K562 (cell line): ENCODE data around the gene LCN15. TPM values are rescaled to one million over a fixed set of nuclear protein-coding genes. Genes with fewer than 3 reads are reported as not detected.
"Not testable (repeated sequence)": the region's sequence is repeated elsewhere in the genome, so short reads cannot be mapped to it uniquely, and the experiment has no call there.

Experiments
- ATAC-seq: fragments of 200-7000 bp; cut with Tn5 transposase; 3 replicates; pipeline ENCODE4 v1.9.1; 2020; ENCODE audit warnings: moderate library complexity
- BruUV-seq: library from RNA; stranded (reverse); fragments of 400-500 nt; replicated peaks from 2 replicates; lab custom pipeline; 2021; lab: Mats Ljungman, UMichigan
- CTCF ChIA-PET: fragments of 300-600 bp; formaldehyde crosslinking; extraction: SDS; loops from one replicate; lab custom pipeline; 2021; ENCODE audit warnings: low intra/inter-chr PET ratio; lab: Yijun Ruan, JAX
- POLR2A ChIA-PET: fragments of 300-600, 350-650 bp; sonication (Branson Sonifier 250); formaldehyde crosslinking; extraction: SDS; loops from one replicate; lab custom pipeline; 2021; ENCODE audit warnings: antibody characterized with exemption, inconsistent platforms; lab: Yijun Ruan, JAX
- DNase-seq, 4 experiments: peaks; one replicate each; pipeline versions ENCODE4 v3.0.0 to v3.0.0-alpha.2; 2011 to 2018; ENCODE audit warnings: low spot score in 3 of 4, mixed read lengths in 3 of 4; ENCODE audit errors: extremely low read depth in 1 of 4
- FAIRE-seq: peaks from 2 replicates; lab custom pipeline; 2011; peaks lifted over from hg19 to GRCh38; lab: Jason Lieb, UNC
- H2AFZ ChIP-seq: 2 replicates; pipeline ENCODE4 v1.6.0; 2011; ENCODE audit warnings: low read depth, low read length, control low read depth, inconsistent platforms
- H3K27ac ChIP-seq: fragments of 200-600 bp; 3 replicates; pipeline ENCODE4 v1.8.0; 2011; ENCODE audit warnings: low read depth, mild to moderate bottlenecking, control low read depth, inconsistent platforms, low read length, moderate library complexity, mixed read lengths; ENCODE audit errors: extremely low read depth
- H3K27me3 ChIP-seq, 2 experiments: fragments of 300-600 bp in 1 of 2; 2 replicates in 1 of 2; 3 replicates in 1 of 2; pipeline versions ENCODE4 v1.6.0 to v1.8.0; 2011; ENCODE audit warnings: inconsistent platforms in 2 of 2, low read length in 2 of 2, mild to moderate bottlenecking in 1 of 2, mixed read lengths in 1 of 2, moderate library complexity in 1 of 2; ENCODE audit not compliant: control insufficient read depth in 2 of 2, insufficient read depth in 2 of 2
- H3K36me3 ChIP-seq: fragments of 300-600 bp; 3 replicates; pipeline ENCODE4 v1.8.0; 2011; ENCODE audit warnings: mild to moderate bottlenecking, low read length, inconsistent platforms; ENCODE audit not compliant: control insufficient read depth, insufficient read depth
- H3K4me1 ChIP-seq, 2 experiments: fragments of 200-600 bp in 1 of 2; replicated peaks in 1 of 2; 2 replicates in 1 of 2; 3 replicates in 1 of 2; pipeline versions ENCODE4 v1.5.1 to v1.8.0; 2011; ENCODE audit warnings: inconsistent platforms in 2 of 2, low read length in 2 of 2, mild to moderate bottlenecking in 1 of 2, mixed read lengths in 1 of 2, moderate library complexity in 1 of 2; ENCODE audit not compliant: control insufficient read depth in 2 of 2, insufficient read depth in 2 of 2
- H3K4me2 ChIP-seq: 2 replicates; pipeline ENCODE4 v1.6.1; 2011; ENCODE audit warnings: low read length, control low read depth, inconsistent platforms, mixed read lengths; ENCODE audit not compliant: insufficient read depth
- H3K4me3 ChIP-seq: fragments of 200-600 bp; sonication (generic), shearing (Covaris generic); 2 replicates; pipeline ENCODE4 v1.5.1; 2016; ENCODE audit warnings: control low read depth, inconsistent platforms
- H3K79me2 ChIP-seq: fragments of 200-600 bp; 3 replicates; pipeline ENCODE4 v1.8.0; 2011; ENCODE audit warnings: low read length, inconsistent platforms; ENCODE audit not compliant: control insufficient read depth, insufficient read depth
- H3K9ac ChIP-seq, 2 experiments: 2 replicates each; pipeline versions ENCODE4 v1.6.0 to v1.6.1; 2011; ENCODE audit warnings: low read depth in 2 of 2, low read length in 2 of 2, control low read depth in 1 of 2, inconsistent platforms in 1 of 2, mild to moderate bottlenecking in 1 of 2, mixed read lengths in 1 of 2; ENCODE audit not compliant: insufficient read depth in 1 of 2
- H3K9me1 ChIP-seq: one replicate; pipeline ENCODE4 v1.6.0; 2011; ENCODE audit warnings: inconsistent platforms, mild to moderate bottlenecking, low read length, moderate library complexity; ENCODE audit not compliant: control insufficient read depth, insufficient read depth
- H3K9me3 ChIP-seq: replicated peaks from 2 replicates; pipeline ENCODE4 v1.5.1; 2011; ENCODE audit warnings: low read depth, low read length, inconsistent platforms; ENCODE audit not compliant: control insufficient read depth, insufficient read depth
- H4K20me1 ChIP-seq: replicated peaks from 2 replicates; pipeline ENCODE4 v1.6.1; 2011; ENCODE audit warnings: low read length, inconsistent platforms, mixed read lengths; ENCODE audit not compliant: control insufficient read depth, insufficient read depth
- MEIS2 ChIP-seq: fragments of 450-650 bp; IDR thresholded peaks from 2 replicates; pipeline ENCODE4 v1.6.1; 2014; ENCODE audit warnings: mild to moderate bottlenecking; ENCODE audit not compliant: partially characterized antibody
- NFIC ChIP-seq: fragments of 450-650 bp; IDR thresholded peaks from 2 replicates; pipeline ENCODE4 v1.6.1; 2017; ENCODE audit warnings: mild to moderate bottlenecking, inconsistent platforms
- ZNF830 ChIP-seq: fragments of 250-450 bp; sonication (Bioruptor Pico); IDR thresholded peaks from 2 replicates; pipeline ENCODE4 v1.5.0; 2021; ENCODE audit warnings: mild to moderate bottlenecking
- WGBS: fragments of 100-300 bp; shearing (Covaris generic); methylation state at CpG from one replicate; pipeline ENCODE4 v1.1.6; 2016; ENCODE audit warnings: low coverage, mixed read lengths; ENCODE audit not compliant: insufficient coverage; ENCODE audit errors: missing lambda C conversion rate; 5-methylcytosine and 5-hydroxymethylcytosine counted together
- in situ Hi-C: fragments of 300-500 bp; cut with MboI; formaldehyde crosslinking; loops from 4 replicates; pipeline ENCODE4 v1.15.0; 2018; ENCODE audit warnings: inconsistent platforms, mixed read lengths
- intact Hi-C: fragments of 100-400 bp; cut with micrococcal nuclease; formaldehyde crosslinking; loops from 2 replicates; pipeline ENCODE4 v1.14.2; 2022
- polyA plus RNA-seq, 8 experiments: library from polyadenylated mRNA; depleted of rRNA in 4 of 8; stranded (reverse) in 5 of 8; unstranded in 3 of 8; fragments of >200 nt; fragmentation: Nextera tagmentation in 2 of 8; fragmentation: Illumina TruSeq in 1 of 8; extraction: Ambion mirVana in 2 of 8; extraction: Trizol in 1 of 8; gene quantifications; 2 replicates each; pipeline versions ENCODE4 v1.2.1 to v1.2.3, GENCODE V29; 2011 to 2014; ENCODE audit warnings: inconsistent platforms in 1 of 8, missing spikeins in 1 of 8
- total RNA-seq, 7 experiments: library from RNA; depleted of rRNA in 6 of 7; stranded (reverse); fragments of >200 nt in 6 of 7; fragmentation: Illumina TruSeq in 2 of 7; extraction: Trizol in 2 of 7; gene quantifications; 2 replicates each; pipeline versions ENCODE4 v1.2.1 to v1.2.3, GENCODE V29; 2011 to 2021; ENCODE audit warnings: low replicate concordance in 1 of 7

LCN15 gene
- total and polyA plus RNA-seq, 9 of the 15 experiments (the other 6 are each of a cell fraction or from before 2014, with no cell fraction given), result 0.66 TPM; not detected in 8

DNA sequence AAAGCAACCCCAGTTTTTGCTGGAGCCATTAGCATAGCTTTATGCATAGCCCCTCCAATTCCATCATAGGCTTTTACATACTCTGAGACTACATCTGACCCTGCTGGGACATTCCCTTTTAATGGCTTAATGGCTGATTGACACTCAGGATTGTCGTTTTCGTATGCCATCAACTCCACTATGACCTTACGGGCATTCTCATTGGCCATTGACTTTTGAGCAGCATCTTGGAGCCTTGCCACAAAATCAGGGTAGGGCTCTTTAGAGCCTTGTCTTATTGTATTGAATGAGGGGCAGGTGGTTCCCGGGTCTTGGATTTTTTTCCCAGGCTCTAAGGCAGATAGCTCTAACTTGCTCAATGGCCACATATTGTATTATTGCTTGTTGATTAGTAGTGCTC lies 22.7 kb upstream of the LCN15 start:
- H3K27me3 ChIP-seq, H3K9ac ChIP-seq, ATAC-seq, H3K79me2 ChIP-seq, H4K20me1 ChIP-seq, POLR2A ChIA-PET, BruUV-seq, DNase-seq, H3K27ac ChIP-seq, H3K36me3 ChIP-seq, H3K9me1 ChIP-seq, H2AFZ ChIP-seq, H3K9me3 ChIP-seq, H3K4me2 ChIP-seq, H3K4me3 ChIP-seq, FAIRE-seq: not testable (repeated sequence)
- peaks cover 38 to 40% of the 10 kb centered on the region in 2 experiments for H3K4me1 ChIP-seq
- TF ChIP-seq NFIC, result peak; percentile 22; the same call in 1 of the 2 replicates
- WGBS, result 33% methylated on average over 4 of the region's 4 CpGs
- intact Hi-C loops (loop anchor here (1.0 to 10.0 kb wide), 4 partner anchors 54 to 458 kb away; partner anchors contain the start of genes C8G and TUBB4B), in situ Hi-C loops (loop anchor here (25.0 kb wide), 1 partner anchor 450 kb away; the partner anchor contains the start of genes CYSRT1, RNF224, SLC34A3 and TUBB4B)
- CTCF ChIA-PET, result interaction anchor here (0.6 to 1.6 kb wide), 5 partner anchors 22 to 508 kb away, joined by 3 to 10 read pairs (median 3); no protein-coding TSS in a partner anchor

DNA sequence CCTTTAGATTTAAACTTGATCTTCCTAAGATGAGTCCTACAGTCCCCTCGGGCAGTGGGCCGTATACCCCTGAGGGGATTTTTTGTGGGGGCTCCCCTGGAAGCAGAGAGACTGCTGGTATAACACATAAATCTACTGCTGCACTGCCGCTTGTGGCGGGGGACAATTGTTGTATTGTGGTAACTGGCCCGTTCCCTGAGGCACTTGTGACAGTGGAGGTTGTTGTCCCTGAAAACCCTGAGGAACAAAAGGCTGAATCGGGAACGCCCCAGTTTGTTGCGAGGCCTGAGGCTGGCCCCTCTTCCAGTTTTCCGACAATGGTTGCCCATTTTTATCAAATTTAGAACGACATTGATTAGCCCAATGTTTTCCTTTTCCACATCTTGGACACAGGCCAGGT lies 22.1 kb upstream of the LCN15 start:
- no peaks in the 10 kb centered on the region for H3K27me3 ChIP-seq
- no peaks in the 10 kb centered on the region for H3K9me3 ChIP-seq
- 67% methylated on average over 10 of the region's 10 CpGs for WGBS
- H3K9me1 ChIP-seq, result no peaks in the 10 kb centered on the region
- peaks cover 3% of the 10 kb centered on the region for H3K79me2 ChIP-seq
- peak overlapping the region; percentile 64; the same call in 1 of the 2 replicates for H2AFZ ChIP-seq
- no peak for FAIRE-seq
- H3K9ac ChIP-seq, result 0 out of 4 replicates have a peak overlapping the region, but pooled peaks of 1 of the 2 experiments have one; percentile 11
- no peak for DNase-seq
- in situ Hi-C loops, result loop anchor here (25.0 kb wide), 1 partner anchor 451 kb away; the partner anchor contains the start of genes CYSRT1, RNF224, SLC34A3 and TUBB4B
- CTCF ChIA-PET, result interaction anchor here (1.6 kb wide), 1 partner anchor 249 kb away, joined by 10 read pairs; no protein-coding TSS in a partner anchor
- H3K27ac ChIP-seq, result no peak overlapping the region; the same call in 2 of the 3 replicates
- no peak overlapping the region for H3K4me2 ChIP-seq
- no peaks in the 10 kb centered on the region for H4K20me1 ChIP-seq
- no TSS peak for BruUV-seq
- POLR2A ChIA-PET, result interaction anchor here (1.1 kb wide), 1 partner anchor 402 kb away, joined by 4 read pairs; the partner anchor contains the start of gene SSNA1
- no peak overlapping the region for H3K4me3 ChIP-seq
- intact Hi-C loops, result loop anchor here (2.0 to 10.0 kb wide), 3 partner anchors 54 to 458 kb away; partner anchors contain the start of genes C8G and TUBB4B
- TF ChIP-seq MEIS2 (no peak), NFIC (0 out of 2 replicates have a peak, but pooled peaks have one; percentile 54), ZNF830 (CRISPR knock-in tag) (no peak)
- H3K36me3 ChIP-seq, result no peaks in the 10 kb centered on the region
- H3K4me1 ChIP-seq, result peaks cover 33 to 38% of the 10 kb centered on the region in 2 experiments
- no peak for ATAC-seq
